Measurements from ENCODE around the gene WFDC12.
"Not testable (repeated sequence)": the region's sequence is repeated elsewhere in the genome, so short reads cannot be mapped to it uniquely, and the experiment has no call there.

Gene WFDC12

DNA sequence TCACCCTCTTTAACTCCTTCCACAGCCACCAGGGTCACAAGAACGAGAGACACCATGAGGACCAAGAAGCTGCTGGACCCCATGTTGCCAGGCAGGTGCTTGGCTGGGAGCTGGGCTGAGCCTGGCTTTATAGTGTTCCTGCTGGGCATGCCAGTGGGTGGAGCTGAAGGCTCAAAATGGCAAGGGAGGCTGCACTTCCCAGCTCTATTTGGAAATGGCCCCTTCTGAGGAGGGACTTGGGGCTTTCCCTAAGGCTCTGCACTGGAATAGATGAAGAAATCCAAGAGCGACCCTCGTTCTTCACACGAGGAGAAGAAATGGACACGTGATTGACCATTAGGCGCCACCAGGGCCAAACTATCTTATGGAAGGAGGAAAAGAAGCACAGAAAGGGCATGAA lies at the start of gene WFDC12:
WFDC12 (minus strand) TSS at position 101 of the 400 bp plus-strand sequence; CDS start at position 83, 18 bp downstream.
- no peak for DNase-seq

- no peak for DNase-seq
These were observed 49.3 kb upstream of the WFDC12 start for GRCh38 chr20:45173522-45173921.

- DNase-seq, result no peak
These were observed 40.6 kb upstream of the WFDC12 start for GRCh38 chr20:45164906-45165305.

DNA sequence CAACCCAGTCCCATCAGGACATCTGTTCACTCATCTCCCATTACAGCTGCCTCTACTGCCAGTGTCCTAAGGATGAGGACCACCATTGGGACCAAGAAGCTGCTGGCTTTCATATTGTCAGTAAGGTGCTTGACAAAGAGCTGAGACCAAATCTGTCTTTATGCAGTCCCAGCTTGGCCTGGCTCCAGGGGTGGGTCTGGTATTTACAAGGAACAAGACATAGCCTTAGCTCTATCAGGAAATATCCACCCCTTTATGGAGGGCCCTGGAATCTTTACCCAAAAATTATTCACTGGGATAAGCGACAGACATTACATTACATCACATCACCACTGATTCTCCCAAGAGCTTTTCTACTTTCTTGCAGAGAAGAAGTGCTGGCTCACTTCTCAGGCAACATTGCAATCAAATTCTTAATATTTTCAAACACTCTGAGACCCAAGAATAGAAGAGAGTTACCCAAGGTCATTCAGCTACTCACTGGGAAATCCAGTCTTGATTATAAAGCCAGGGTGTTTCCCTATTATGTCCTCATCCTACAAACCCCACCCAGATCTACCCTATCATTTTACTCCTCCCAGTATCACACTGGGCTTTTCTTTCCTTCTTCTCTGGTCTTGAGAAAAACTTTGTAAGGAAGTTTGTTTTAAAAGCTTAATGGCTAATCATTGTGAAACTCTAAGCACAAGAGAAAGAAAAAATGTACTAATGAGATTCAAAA lies 39.0 kb upstream of the WFDC12 start:
- no peak for DNase-seq

DNA sequence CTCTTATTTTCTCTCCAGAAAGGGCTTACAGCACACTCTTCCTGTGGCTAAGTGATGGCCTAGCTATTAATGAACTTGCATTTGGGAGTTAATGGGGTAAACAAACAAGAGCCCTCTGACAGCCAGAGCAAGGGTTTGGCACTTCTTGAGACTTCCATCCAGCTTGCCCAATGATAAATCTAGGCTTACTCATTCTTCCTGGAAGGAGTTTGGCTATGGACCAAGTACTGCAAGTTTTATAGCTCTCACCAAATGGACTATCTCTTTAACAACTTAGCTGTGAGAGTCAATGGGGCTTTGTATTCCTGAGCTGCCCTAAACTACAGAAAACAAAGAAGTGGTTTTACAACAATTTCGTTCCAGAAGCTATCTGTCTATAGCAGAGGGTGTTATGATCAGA lies 33.7 kb upstream of the WFDC12 start:
- DNase-seq, result no peak

DNA sequence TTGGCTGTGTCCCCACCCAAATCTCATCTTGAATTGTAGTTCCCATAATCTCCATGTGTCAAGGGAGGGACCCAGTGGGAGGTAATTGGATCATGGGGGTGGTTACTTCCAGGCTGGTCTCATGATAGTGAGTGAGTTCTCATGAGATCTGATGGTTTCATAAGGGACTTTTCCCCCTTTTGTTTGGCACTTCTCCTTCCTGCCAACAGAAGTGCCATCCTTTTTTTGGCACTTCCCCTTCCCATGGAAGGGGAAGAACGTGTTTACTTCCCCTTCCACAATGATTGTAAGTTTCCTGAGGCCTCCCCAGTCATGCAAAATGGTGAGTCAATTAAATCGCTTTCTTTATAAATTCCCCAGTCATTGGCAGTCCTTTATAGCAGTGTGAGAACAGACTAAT lies 32.4 kb upstream of the WFDC12 start:
- no peak for DNase-seq

DNA sequence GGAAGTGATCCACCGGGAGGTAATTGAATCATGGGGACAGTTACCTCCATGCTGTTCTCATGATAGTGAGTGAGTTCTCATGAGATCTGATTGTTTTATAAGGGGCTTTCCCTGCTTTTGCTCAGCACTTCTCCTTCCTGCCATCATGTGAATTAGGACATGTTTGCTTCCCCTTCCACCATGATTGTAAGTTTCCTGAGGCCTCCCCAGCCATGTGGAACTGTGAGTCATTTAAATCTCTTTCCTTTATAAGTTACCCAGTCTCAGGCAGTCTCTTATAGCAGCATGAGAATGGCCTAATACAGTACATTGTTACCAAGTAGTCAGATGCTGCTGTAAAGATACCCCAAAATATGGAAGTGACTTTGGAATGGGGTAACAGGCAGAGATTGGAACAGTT lies 30.5 kb upstream of the WFDC12 start:
- not testable (repeated sequence) for DNase-seq

GRCh38 chr20:45154183-45154582 lies 29.9 kb upstream of the WFDC12 start:
- DNase-seq, result no peak

DNA sequence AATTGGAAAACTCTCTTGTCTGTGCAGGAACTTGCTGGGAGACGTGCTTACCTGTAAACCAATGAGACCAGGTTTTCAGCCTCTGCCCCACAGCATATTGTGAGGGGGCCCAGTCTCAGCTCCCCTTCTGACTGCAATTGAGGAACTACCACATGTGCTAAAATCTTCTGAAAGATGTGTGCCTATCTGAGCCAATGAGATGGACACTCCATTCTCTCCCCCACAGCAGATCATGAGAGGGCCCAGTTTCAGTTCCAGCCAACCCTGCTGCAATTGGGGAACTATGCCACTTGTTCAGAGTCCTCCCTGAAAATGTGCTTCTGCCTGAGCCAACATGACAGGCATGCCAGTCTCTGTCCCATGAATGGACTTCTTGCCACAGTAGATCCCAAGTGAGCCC lies 29.5 kb upstream of the WFDC12 start:
- DNase-seq, result peak; percentile 6

DNA sequence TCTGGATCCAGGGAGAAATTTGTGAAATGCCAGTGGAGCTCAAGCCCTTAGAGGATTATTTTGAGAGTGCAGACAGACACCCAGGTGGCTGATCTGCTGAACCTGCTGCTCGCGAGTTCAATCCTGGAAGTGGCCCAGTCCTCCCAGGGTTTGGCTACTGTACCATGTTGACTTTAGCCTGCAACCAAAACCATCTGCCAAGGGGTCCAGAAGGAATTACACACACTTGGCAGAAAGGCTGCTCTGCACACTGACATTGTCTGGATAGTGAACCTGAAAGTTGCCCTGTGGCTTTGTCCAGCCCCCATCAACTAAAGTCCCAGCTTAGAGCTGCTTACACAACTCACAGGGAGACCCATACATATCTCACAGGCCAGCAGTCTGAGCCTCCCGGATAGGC lies 28.9 kb upstream of the WFDC12 start:
- no peak for DNase-seq

GRCh38 chr20:45152405-45152804 lies 28.1 kb upstream of the WFDC12 start:
- DNase-seq, result no peak

DNA sequence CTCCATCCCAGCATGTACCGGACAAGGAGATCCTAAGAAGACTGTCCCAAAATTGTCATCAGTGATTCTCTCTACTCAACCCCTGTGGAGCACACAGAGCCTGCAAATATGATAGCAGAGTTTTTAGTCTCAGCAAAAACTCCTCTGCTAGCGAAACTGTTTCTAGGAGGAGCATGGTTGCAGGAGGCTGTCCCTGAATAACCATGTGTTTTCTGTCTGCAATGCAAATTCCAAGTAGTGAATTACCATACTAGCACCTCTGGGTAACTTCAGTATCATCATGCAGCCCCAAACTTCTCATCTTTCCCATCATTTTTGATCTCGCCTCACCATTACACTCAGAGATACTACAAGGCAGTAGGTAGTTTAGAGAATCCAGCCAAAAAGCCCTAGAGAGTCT lies 24.8 kb upstream of the WFDC12 start:
- no peak for DNase-seq

DNA sequence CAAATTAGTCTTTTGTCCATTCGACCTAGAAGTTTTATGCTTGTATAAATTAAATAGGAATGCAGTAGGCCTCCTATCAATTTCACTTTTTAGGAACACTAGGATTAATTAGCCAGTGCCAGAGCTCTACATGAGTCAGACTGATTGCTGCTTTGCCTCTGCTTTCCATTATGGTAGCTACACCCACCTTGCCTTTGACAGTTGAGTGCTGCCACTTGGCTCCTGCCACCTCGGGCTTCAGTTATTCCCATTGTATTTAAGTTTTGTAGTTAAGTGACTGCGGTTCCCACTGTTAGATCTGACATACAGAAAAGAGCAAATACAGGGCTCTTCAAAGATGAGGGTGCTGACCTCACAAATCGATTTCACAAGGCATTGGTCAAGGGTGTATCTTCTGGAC lies 16.6 kb upstream of the WFDC12 start:
- DNase-seq, result no peak

DNA sequence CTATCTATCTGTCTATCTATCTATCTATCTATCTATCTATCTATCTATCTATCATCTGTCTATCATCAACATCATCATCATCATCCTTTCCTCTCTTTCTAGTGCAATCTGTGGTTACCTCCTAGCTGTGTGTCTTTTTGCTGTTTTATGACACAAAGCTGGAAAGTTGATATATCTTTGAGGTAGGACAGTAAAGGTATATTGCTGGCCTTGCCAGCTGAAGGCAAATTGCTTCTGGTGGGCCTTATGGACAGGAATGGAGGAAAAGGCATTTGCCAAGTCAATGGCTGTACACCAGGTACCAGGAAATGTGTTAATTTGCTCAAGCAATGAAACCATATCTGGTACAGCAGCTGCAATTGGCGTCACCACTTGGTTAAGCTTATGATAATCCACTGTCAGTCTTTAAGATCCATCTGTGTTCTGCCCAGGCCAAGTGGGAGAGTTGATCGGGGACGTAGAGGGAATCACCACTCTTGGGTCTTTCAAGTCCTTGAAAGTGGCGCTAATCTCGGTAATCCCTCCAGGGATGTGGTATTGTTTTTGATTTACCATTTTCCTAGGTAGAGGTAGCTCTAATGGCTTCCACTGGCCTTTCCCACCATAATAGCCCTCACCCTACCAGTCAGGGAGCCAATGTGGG lies 15.6 kb upstream of the WFDC12 start:
- DNase-seq, result not testable (repeated sequence)

DNA sequence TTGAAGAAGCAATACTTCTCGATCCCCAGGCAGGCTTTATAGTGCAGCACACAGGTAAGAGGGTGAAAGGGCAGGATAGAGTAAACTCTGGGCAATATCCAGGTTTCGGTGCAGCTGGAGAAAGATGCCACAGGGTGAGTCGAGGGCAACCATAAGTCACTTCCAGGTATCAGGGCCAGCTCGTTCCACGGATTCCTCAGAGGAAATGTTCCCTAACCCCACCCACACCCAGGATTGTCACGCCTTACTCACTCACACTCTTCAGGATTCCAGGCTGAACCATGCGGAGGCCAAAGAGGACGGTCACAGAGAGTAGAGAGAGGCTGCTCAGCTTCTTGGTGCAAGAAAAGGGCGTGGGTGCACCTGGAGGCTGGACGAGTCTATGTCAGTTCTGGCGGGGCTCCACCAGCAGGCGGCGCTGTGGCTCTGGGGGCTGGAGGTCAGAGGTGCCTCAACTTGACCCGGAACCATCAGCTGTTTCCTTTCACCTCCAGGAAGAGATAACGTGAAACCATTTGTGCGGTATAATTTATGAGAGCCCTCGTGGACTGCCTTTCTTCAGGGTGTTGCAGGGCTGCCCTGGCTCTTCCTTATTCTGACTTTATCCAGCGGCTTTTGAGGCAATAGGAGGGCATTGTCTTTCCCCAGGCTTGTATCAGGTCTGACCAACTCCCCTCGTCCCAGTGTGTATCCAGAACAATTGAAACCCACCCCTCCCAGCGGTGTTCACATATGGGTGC lies 14.5 kb upstream of the WFDC12 start:
- DNase-seq, result peak; percentile 10

GRCh38 chr20:45136911-45137310 lies 12.6 kb upstream of the WFDC12 start:
- no peak for DNase-seq

GRCh38 chr20:45128099-45128498 lies 3.8 kb upstream of the WFDC12 start:
- no peak for DNase-seq

GRCh38 chr20:45121388-45121787 lies 2.9 kb downstream of the WFDC12 start:
- DNase-seq, result no peak

GRCh38 chr20:45119556-45120266 lies 4.6 kb downstream of the WFDC12 start:
- no peak for DNase-seq

- DNase-seq, result no peak
These were observed 6.2 kb downstream of the WFDC12 start for GRCh38 chr20:45118028-45118427.

DNA sequence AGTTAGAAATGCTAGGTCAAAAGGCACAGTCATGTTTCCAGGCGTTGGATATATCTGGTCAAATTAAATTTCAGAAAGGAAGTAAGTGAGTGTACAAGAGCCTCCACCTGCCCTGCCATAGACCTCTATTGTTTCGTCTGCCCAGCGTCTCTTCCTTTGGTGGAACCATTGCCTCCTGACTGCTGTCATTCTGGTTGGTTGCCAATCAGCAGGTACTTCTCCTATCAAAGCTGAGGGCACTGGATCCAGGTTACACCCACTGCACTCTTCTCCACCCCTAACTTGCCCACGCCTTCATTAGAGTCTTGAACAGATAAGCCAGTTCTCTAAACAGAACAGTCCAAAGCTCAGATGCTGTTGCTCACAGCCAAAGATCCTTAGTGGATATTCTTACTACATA lies 6.7 kb downstream of the WFDC12 start:
- DNase-seq, result no peak

DNA sequence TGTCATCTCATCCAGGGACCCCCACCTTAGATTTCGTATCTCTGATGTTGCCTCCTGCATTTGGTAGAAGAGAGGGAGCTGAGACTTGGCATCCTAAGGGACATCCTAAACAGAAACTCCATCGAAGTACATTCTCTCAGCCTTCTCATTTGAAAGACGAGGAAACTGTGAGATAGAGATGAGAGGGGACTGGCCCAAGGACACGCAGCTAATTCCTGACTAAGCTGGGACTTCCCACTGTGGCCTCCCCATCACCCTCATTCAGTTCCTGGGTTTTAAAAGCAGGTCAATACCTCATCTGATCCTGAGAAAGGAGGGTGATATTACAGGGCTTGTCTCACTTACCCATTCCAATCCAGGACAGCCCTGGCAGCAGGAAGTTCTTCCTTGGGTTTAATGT lies 8.4 kb downstream of the WFDC12 start:
- no peak for DNase-seq

DNA sequence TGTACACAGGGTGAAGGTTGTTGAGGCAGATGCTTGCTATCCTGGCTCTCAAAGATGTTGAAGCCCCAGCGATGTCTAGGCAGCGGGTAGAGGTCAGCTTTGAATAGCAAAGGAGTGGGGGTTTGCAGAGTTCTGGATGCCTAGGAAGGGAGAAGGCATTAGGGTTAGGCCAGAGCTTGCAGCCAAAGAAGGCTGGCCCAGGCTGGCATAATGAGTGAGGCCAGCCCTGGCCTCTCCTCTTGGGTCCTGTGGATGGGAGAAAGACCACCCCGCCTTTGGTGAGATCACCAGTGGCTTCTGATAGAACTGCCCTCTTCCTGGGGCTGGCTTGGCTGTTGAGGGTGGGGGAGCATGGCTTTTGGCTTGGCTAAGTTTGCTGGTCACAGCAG lies 8.9 kb downstream of the WFDC12 start:
- no peak for DNase-seq
